Body of pancreas (tissue), 4 donors: ENCODE results near the gene MXD4. TPM values are rescaled to one million over a fixed set of nuclear protein-coding genes. Genes with fewer than 3 reads are reported as not detected.

Experiments
- ATAC-seq: fragments of 150-250 bp; one replicate; pipeline ENCODE4 v1.9.1; 2016
- DNase-seq, 4 donors: peaks; one replicate each; pipeline ENCODE4 v3.0.0-alpha.2; 2019
- H3K27ac ChIP-seq, 4 donors: fragments of 200-600 bp; sonication (generic); 1 replicate in 3 of 4; 2 replicates in 1 of 4; pipeline versions ENCODE4 v1.5.1 to v1.6.1; 2016 to 2019; ENCODE audit warnings: mild to moderate bottlenecking in 1 of 4, mixed read lengths in 1 of 4, moderate library complexity in 1 of 4
- H3K27me3 ChIP-seq, 2 donors: fragments of 200-600 bp; sonication (generic); one replicate each; pipeline ENCODE4 v1.6.0; 2016; ENCODE audit warnings: mild to moderate bottlenecking in 1 of 2
- H3K36me3 ChIP-seq, 2 donors: fragments of 200-600 bp; sonication (generic); replicated peaks in 1 of 2; 2 replicates each; pipeline ENCODE4 v1.5.1; 2016; ENCODE audit warnings: low read depth in 2 of 2; ENCODE audit not compliant: insufficient read depth in 1 of 2
- H3K4me1 ChIP-seq: fragments of 200-600 bp; sonication (generic); one replicate; pipeline ENCODE4 v1.6.0; 2016
- H3K4me3 ChIP-seq, 2 donors: fragments of 200-600 bp; sonication (generic); 1 replicate in 1 of 2; 2 replicates in 1 of 2; pipeline ENCODE4 v1.5.1; 2016 to 2019
- H3K9me3 ChIP-seq, 3 donors: fragments of 200-600 bp; sonication (generic); 1 replicate in 2 of 3; 2 replicates in 1 of 3; pipeline ENCODE4 v1.5.1; 2016
- CTCF ChIP-seq, 7 experiments: fragments of 450-650 bp in 4 of 7; fragments of 200-600 bp in 3 of 7; sonication (generic) in 3 of 7; IDR thresholded peaks; one replicate each; pipeline ENCODE4 v1.5.1; 2016 to 2019; ENCODE audit warnings: antibody characterized with exemption in 7 of 7
- POLR2A ChIP-seq, 3 donors: fragments of 450-650 bp; IDR thresholded peaks; one replicate each; pipeline ENCODE4 v1.6.1; 2016; ENCODE audit warnings: antibody characterized with exemption in 3 of 3, mild to moderate bottlenecking in 2 of 3
- WGBS, 2 donors: methylation state at CpG; one replicate each; pipeline ENCODE4 v1.1.5; 2017; 5-methylcytosine and 5-hydroxymethylcytosine counted together
- intact Hi-C: fragments of 100-400 bp; cut with DNase I; formaldehyde crosslinking; loops from one replicate; pipeline ENCODE4 v1.15.1; 2023
- total RNA-seq, 2 donors: library from RNA; depleted of rRNA; stranded (reverse); fragments of >200 nt; gene quantifications; one replicate each; pipeline ENCODE4 v1.1.0, GENCODE V29; 2016

MXD4 gene
- total RNA-seq, 2 donors from 2014 or later, result 40.7 to 45.5 TPM

GRCh38 chr4:2304321-2304876 is 42.5 kb upstream of the MXD4 start:
- TF ChIP-seq CTCF (IDR thresholded peaks at IDR 0.05), result no peak
- no peak for TF ChIP-seq POLR2A (IDR thresholded peaks at IDR 0.05)
- Histone ChIP-seq H3K27ac (no peak overlapping the region), H3K4me1 (no peaks in the 10 kb centered on the region), H3K27me3 (no peaks in the 10 kb centered on the region), H3K9me3 (peaks cover 0 to 5% (median 0%) of the 10 kb centered on the region in 3 donors), H3K36me3 (no peaks in the 10 kb centered on the region), H3K4me3 (no peak overlapping the region)
- 93 to 95% methylated on average over 5 to 19 of the region's 32 CpGs for WGBS, 2 donors
- no peak for DNase-seq
- intact Hi-C loops, result no loop called here
- ATAC-seq, result no peak

GRCh38 chr4:2303686-2304320 is 41.9 kb upstream of the MXD4 start:
- WGBS, 2 donors, result 91 to 98% methylated on average over 13 to 23 of the region's 31 CpGs
- DNase-seq, result no peak
- no peaks in the 10 kb centered on the region for H3K4me1 ChIP-seq
- ATAC-seq, result no peak
- TF ChIP-seq POLR2A (IDR thresholded peaks at IDR 0.05) (no peak), CTCF (IDR thresholded peaks at IDR 0.05) (no peak)
- H3K27ac ChIP-seq, result no peak overlapping the region
- H3K27me3 ChIP-seq, result no peaks in the 10 kb centered on the region
- H3K4me3 ChIP-seq, result no peak overlapping the region
- peaks cover 0 to 5% (median 0%) of the 10 kb centered on the region in 3 donors for H3K9me3 ChIP-seq
- no peaks in the 10 kb centered on the region for H3K36me3 ChIP-seq
- intact Hi-C loops, result no loop called here

GRCh38 chr4:2303121-2303685 is 41.3 kb upstream of the MXD4 start:
- no peak for DNase-seq
- ATAC-seq, result no peak
- no peaks in the 10 kb centered on the region for H3K36me3 ChIP-seq
- no peaks in the 10 kb centered on the region for H3K4me1 ChIP-seq
- peaks cover 0 to 5% (median 0%) of the 10 kb centered on the region in 3 donors for H3K9me3 ChIP-seq
- TF ChIP-seq CTCF (IDR thresholded peaks at IDR 0.05), result no peak
- TF ChIP-seq POLR2A (IDR thresholded peaks at IDR 0.05), result no peak
- no peaks in the 10 kb centered on the region for H3K27me3 ChIP-seq
- intact Hi-C loops, result no loop called here
- WGBS, 2 donors, result 92 to 96% methylated on average over 18 to 19 of the region's 19 CpGs
- H3K27ac ChIP-seq, result no peak overlapping the region
- no peak overlapping the region for H3K4me3 ChIP-seq

- H3K4me1 ChIP-seq, result no peaks in the 10 kb centered on the region
- no peak for ATAC-seq
- no peak overlapping the region for H3K27ac ChIP-seq
- intact Hi-C loops, result no loop called here
- DNase-seq, result no peak
- H3K27me3 ChIP-seq, result no peaks in the 10 kb centered on the region
- H3K9me3 ChIP-seq, result peaks cover 0 to 5% (median 0%) of the 10 kb centered on the region in 3 donors
- WGBS, 2 donors, result 94 to 96% methylated on average over 27 to 28 of the region's 28 CpGs
- H3K4me3 ChIP-seq, result no peak overlapping the region
- no peaks in the 10 kb centered on the region for H3K36me3 ChIP-seq
- TF ChIP-seq POLR2A (IDR thresholded peaks at IDR 0.05) (no peak), CTCF (IDR thresholded peaks at IDR 0.05) (no peak)
Measured at GRCh38 chr4:2302387-2303119, 40.6 kb upstream of the MXD4 start.
